ENCODE results near the gene TET3. TPM values are rescaled to one million over a fixed set of nuclear protein-coding genes. Genes with fewer than 3 reads are reported as not detected.

TET3 gene
- total RNA-seq, 1 donor: 8.0 TPM

DNA sequence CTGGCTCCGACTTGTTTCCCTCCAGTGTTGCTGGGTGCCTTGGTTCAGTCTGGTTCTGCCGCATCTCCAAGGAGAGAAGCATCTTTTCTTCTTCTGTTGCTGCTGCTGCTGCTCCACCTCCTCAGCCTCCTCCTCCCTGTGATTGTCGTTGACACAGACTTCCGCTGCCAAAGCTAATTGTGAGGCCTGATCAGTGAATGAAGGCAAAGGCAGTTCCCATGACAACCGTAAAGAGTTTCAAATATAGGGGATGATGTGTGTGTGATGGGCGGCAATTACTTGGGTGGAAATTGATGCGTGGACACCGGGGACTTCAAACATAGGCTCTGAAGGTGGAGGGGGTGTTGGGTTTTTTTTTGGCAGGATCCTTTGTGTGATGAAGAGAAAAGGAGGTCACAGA, 13.7 kb downstream of the TET3 start:
- Histone ChIP-seq H3K4me1 (ENCODE audit: insufficient read depth, low read length) (peaks cover 17% of the 10 kb centered on the region), H3K27me3 (ENCODE audit: insufficient read depth, low read length) (peaks cover 7% of the 10 kb centered on the region), H3K4me3 (ENCODE audit: insufficient read depth, low read length) (no peak overlapping the region), H3K79me2 (ENCODE audit: insufficient read depth, low read length) (no peaks in the 10 kb centered on the region), H2AFZ (ENCODE audit: low read length) (no peak overlapping the region), H3K9me3 (ENCODE audit: low read depth, low read length) (no peaks in the 10 kb centered on the region), H4K20me1 (ENCODE audit: insufficient read depth, low read length) (peaks cover 33% of the 10 kb centered on the region), H3K4me2 (ENCODE audit: insufficient read depth, low read length) (no peak overlapping the region), H3K36me3 (ENCODE audit: insufficient read depth, low read length) (no peaks in the 10 kb centered on the region), H3K27ac (ENCODE audit: low read depth, low read length) (no peak overlapping the region)
- DNase-seq (ENCODE audit: insufficient read length, low spot score, missing footprints): no peak
- TF ChIP-seq CTCF (IDR thresholded peaks at IDR 0.05; ENCODE audit: extremely low read depth, low read depth, low read length): no peak

DNA sequence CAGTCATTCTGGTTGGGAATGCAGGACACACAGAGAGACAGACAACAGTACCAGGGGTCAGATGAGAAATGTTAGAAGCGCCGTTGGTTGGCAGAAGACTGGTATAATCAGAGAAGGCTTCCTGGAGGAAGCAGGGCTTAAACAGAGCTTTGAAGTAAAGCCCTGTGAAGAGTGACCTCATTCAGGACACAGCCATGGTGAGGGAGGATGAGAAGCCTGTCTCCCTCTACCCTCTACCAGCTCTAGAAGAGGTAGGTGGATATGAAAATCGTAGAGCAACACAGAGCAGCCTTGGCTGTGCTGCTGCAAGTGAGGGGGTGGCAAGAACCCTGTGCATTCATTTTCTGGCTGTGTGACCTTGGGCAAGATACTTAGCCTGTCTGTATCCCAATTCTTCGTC, 14.2 kb downstream of the TET3 start:
- no peak overlapping the region for H2AFZ ChIP-seq (ENCODE audit: low read length)
- no peak for DNase-seq (ENCODE audit: insufficient read length, low spot score, missing footprints)
- peaks cover under 1% of the 10 kb centered on the region for H3K79me2 ChIP-seq (ENCODE audit: insufficient read depth, low read length)
- H3K27ac ChIP-seq (ENCODE audit: low read depth, low read length): no peak overlapping the region
- no peak for TF ChIP-seq CTCF (IDR thresholded peaks at IDR 0.05; ENCODE audit: extremely low read depth, low read depth, low read length)
- H3K9me3 ChIP-seq (ENCODE audit: low read depth, low read length): no peaks in the 10 kb centered on the region
- H3K4me1 ChIP-seq (ENCODE audit: insufficient read depth, low read length): peaks cover 14% of the 10 kb centered on the region
- H3K4me3 ChIP-seq (ENCODE audit: insufficient read depth, low read length): no peak overlapping the region
- peaks cover 7% of the 10 kb centered on the region for H3K27me3 ChIP-seq (ENCODE audit: insufficient read depth, low read length)
- peaks cover 33% of the 10 kb centered on the region for H4K20me1 ChIP-seq (ENCODE audit: insufficient read depth, low read length)
- no peak overlapping the region for H3K4me2 ChIP-seq (ENCODE audit: insufficient read depth, low read length)
- H3K36me3 ChIP-seq (ENCODE audit: insufficient read depth, low read length): no peaks in the 10 kb centered on the region

- H3K27ac ChIP-seq (ENCODE audit: low read depth, low read length): no peak overlapping the region
- H3K4me3 ChIP-seq (ENCODE audit: insufficient read depth, low read length): no peak overlapping the region
- peak overlapping the region; percentile 50 for H3K4me2 ChIP-seq (ENCODE audit: insufficient read depth, low read length)
- DNase-seq (ENCODE audit: insufficient read length, low spot score, missing footprints): no peak
- H4K20me1 ChIP-seq (ENCODE audit: insufficient read depth, low read length): peaks cover 38% of the 10 kb centered on the region
- no peaks in the 10 kb centered on the region for H3K9me3 ChIP-seq (ENCODE audit: low read depth, low read length)
- H3K36me3 ChIP-seq (ENCODE audit: insufficient read depth, low read length): no peaks in the 10 kb centered on the region
- H3K79me2 ChIP-seq (ENCODE audit: insufficient read depth, low read length): peaks cover 11% of the 10 kb centered on the region
- TF ChIP-seq CTCF (IDR thresholded peaks at IDR 0.05; ENCODE audit: extremely low read depth, low read depth, low read length): no peak
- H3K4me1 ChIP-seq (ENCODE audit: insufficient read depth, low read length): peaks cover 20% of the 10 kb centered on the region
- H3K27me3 ChIP-seq (ENCODE audit: insufficient read depth, low read length): peaks cover 7% of the 10 kb centered on the region
- H2AFZ ChIP-seq (ENCODE audit: low read length): no peak overlapping the region
Observed at GRCh38 chr2:73999881-74000597, 15.3 kb downstream of the TET3 start.

- no peak for DNase-seq (ENCODE audit: insufficient read length, low spot score, missing footprints)
Observed at GRCh38 chr2:74000666-74001065, 16.0 kb downstream of the TET3 start.

More at GRCh38 chr2:74000666-74001065, 16.0 kb downstream of the TET3 start:
- peaks cover 44% of the 10 kb centered on the region for H4K20me1 ChIP-seq (ENCODE audit: insufficient read depth, low read length)
- peak overlapping the region; percentile 50 for H3K4me2 ChIP-seq (ENCODE audit: insufficient read depth, low read length)
- H3K27me3 ChIP-seq (ENCODE audit: insufficient read depth, low read length): peaks cover 7% of the 10 kb centered on the region
- H3K9me3 ChIP-seq (ENCODE audit: low read depth, low read length): no peaks in the 10 kb centered on the region
- H3K4me1 ChIP-seq (ENCODE audit: insufficient read depth, low read length): peaks cover 26% of the 10 kb centered on the region
- no peak overlapping the region for H3K27ac ChIP-seq (ENCODE audit: low read depth, low read length)
- no peak for TF ChIP-seq CTCF (IDR thresholded peaks at IDR 0.05; ENCODE audit: extremely low read depth, low read depth, low read length)
- no peak overlapping the region for H3K4me3 ChIP-seq (ENCODE audit: insufficient read depth, low read length)
- no peak overlapping the region for H2AFZ ChIP-seq (ENCODE audit: low read length)
- peaks cover 15% of the 10 kb centered on the region for H3K79me2 ChIP-seq (ENCODE audit: insufficient read depth, low read length)
- H3K36me3 ChIP-seq (ENCODE audit: insufficient read depth, low read length): no peaks in the 10 kb centered on the region
